T-helper 1 cell treated with Interleukin-12 subunit alpha and Interleukin-12 subunit beta and Interleukin-4 antibody, amounts not matched to agents 30 μg/mL and 1 μg/mL, for 36 hours (primary cell): Measurements from ENCODE around the gene NTN1.

ENCODE experiments used
- H3K27ac Mint-ChIP-seq: one replicate; pipeline ENCODE4 v1.8.0; 2021; ENCODE audit warnings: mild to moderate bottlenecking, mixed read lengths
- H3K27me3 Mint-ChIP-seq: one replicate; pipeline ENCODE4 v1.8.0; 2021; ENCODE audit warnings: low read depth, mixed read lengths
- H3K36me3 Mint-ChIP-seq: one replicate; pipeline ENCODE4 v1.8.0; 2021; ENCODE audit warnings: low read depth, mixed read lengths
- H3K4me1 Mint-ChIP-seq: one replicate; pipeline ENCODE4 v1.8.0; 2021; ENCODE audit warnings: low read depth, mixed read lengths
- H3K4me3 Mint-ChIP-seq: one replicate; pipeline ENCODE4 v1.8.0; 2021; ENCODE audit warnings: mild to moderate bottlenecking, moderate library complexity, mixed read lengths
- H3K9me3 Mint-ChIP-seq: one replicate; pipeline ENCODE4 v1.8.0; 2021; ENCODE audit warnings: mixed read lengths

Gene NTN1

DNA sequence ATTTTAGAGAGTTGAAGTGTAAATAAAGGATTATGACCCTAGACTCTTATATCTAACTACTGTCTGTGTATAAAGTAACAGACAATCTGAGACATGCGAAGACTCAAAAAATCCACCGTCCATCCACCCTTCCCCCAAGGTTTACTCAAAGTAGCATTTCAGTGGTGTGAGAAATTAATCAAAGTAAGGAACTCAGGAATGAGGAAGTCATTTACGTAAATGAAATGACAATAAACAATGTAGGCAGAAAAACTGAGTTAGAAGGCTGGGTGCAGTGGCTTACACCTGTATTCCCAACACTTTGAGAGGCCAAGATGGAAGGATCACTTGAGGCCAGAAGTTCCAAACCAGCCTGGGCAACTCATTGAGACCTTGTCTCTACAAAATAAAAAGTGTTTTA lies 19.8 kb upstream of the NTN1 start:
- H3K27me3 Mint-ChIP-seq = peaks cover 72% of the 10 kb centered on the region
- peaks cover 6% of the 10 kb centered on the region for H3K4me1 Mint-ChIP-seq
- H3K4me3 Mint-ChIP-seq = no peak overlapping the region
- no peaks in the 10 kb centered on the region for H3K36me3 Mint-ChIP-seq
- H3K27ac Mint-ChIP-seq = no peak overlapping the region
- no peaks in the 10 kb centered on the region for H3K9me3 Mint-ChIP-seq

DNA sequence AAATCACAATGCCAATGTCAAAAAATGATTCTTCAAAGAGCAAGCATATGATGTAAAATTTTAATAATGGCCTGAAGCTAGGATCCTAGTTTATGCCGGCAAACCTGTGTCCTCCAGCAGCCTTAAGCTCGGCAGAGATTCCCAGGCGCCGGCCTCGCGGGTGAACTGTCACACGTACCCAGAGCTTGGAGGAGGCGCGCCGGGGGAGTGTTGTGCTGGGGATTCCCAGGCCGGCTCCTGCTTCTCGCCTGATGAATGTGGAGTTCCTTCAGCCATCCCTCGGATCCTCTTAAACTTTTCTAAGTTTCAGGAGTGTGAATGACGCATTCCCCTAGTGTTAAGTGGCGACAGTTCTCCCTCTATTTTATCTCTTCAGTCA lies 19.1 kb upstream of the NTN1 start:
- H3K36me3 Mint-ChIP-seq = no peaks in the 10 kb centered on the region
- H3K4me3 Mint-ChIP-seq = peak overlapping the region; percentile 16
- H3K9me3 Mint-ChIP-seq = no peaks in the 10 kb centered on the region
- peaks cover 6% of the 10 kb centered on the region for H3K4me1 Mint-ChIP-seq
- H3K27ac Mint-ChIP-seq = no peak overlapping the region
- H3K27me3 Mint-ChIP-seq = peaks cover 79% of the 10 kb centered on the region

DNA sequence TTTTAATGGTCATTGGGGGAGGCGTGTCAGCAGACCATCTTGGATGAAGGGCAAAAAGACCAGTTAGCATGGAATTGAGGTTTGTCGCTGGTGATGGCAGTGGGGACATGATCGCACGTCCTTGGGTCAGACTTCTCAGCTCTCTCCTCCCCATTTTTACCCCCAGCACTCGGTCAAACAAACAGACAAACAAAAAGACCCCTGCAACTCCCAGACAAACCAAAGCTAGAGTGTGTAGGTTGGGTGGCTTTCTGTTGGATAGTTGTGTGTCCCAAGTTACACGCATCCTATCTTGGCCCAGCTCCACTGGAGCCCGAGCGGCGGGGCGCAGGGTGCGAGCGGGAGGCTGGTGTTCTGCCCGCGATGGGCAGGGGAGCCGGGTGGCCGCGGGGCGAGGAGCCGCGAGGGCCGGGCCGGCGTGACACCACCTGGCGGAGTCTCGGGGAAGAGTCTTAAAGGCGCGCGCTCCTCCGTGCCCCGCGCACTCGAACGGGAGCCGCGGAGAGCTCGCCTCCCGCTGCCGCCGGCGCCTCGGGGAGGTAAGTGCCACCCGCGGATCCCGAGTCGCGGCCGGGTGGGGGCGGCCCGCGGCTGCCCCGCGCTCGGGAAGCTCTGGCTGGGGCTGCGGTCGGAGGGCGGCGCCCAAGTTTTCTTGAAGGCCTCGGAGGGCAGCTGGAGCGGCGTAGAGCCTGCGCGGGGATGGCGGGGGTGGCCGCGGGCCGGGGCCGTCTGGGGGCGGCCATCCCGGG lies 18.5 kb upstream of the NTN1 start:
- Mint-ChIP-seq H3K9me3 (no peaks in the 10 kb centered on the region), H3K4me1 (peaks cover 6% of the 10 kb centered on the region), H3K4me3 (peak overlapping the region; percentile 16), H3K27me3 (peaks cover 84% of the 10 kb centered on the region), H3K36me3 (no peaks in the 10 kb centered on the region), H3K27ac (no peak overlapping the region)

GRCh38 chr17:9003355-9004131 lies 17.8 kb upstream of the NTN1 start:
- H3K36me3 Mint-ChIP-seq = no peaks in the 10 kb centered on the region
- H3K9me3 Mint-ChIP-seq = no peaks in the 10 kb centered on the region
- H3K27me3 Mint-ChIP-seq = peaks cover 84% of the 10 kb centered on the region
- H3K4me1 Mint-ChIP-seq = peaks cover 4% of the 10 kb centered on the region
- no peak overlapping the region for H3K4me3 Mint-ChIP-seq
- H3K27ac Mint-ChIP-seq = no peak overlapping the region

DNA sequence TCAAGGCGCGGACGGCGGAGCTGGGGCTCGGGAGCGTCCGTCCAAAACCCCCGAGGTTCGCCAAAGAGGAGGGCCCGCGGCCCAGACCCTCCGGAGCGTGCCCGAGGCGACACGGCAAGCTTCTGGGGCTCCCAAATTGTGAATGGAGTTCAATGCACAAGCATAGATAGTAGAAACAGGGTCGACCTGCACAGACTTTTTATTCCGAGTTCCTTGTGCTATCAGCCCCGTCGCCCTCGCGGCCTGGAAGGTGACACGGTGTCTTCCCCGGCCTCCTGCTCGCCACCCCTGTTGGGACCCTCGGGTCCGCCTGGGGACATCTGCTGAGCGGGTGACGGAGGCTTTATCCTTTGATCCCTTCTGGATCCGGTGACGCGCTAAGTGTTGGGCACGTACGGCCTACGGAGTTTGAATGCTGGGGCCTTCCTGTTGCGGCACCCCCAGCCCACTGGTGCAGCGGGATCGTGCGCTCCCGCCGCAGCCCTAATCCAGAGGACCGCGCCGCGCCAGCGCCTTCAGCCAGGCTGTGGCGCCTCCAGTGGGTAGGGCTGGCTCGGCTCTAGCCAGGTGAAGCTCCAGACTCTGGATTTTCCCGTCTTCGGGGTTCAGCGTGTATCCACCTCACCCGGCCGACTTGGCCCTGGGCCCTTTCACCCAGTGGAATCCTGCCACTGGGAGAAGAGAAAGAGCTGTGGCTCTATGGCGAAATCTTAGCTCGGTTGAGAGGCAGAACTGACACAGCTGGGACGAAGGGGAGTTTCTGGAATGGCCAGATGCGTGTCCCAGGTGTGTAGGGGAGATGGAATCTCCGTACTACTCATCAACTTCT lies 17.0 kb upstream of the NTN1 start:
- Mint-ChIP-seq H3K9me3 (no peaks in the 10 kb centered on the region), H3K4me1 (peaks cover 4% of the 10 kb centered on the region), H3K4me3 (no peak overlapping the region), H3K27me3 (peaks cover 84% of the 10 kb centered on the region), H3K36me3 (no peaks in the 10 kb centered on the region), H3K27ac (no peak overlapping the region)

DNA sequence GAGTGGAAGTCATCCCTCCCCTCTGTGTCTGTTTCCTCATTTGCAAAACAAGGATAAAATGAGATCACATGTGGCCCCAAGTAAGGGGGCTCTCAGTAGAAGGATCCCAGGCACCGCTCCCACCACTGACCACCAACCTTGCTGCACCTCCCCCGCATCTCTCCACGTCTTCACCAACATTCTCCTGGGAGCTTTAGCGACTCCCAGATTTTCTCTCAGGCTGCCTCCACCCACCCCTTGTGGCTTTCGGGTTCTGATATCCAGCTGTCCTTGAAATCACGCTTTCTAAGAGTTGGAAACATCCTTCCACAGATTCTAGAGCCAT lies 16.4 kb upstream of the NTN1 start:
- Mint-ChIP-seq H3K4me3 (no peak overlapping the region), H3K36me3 (no peaks in the 10 kb centered on the region), H3K4me1 (peaks cover 4% of the 10 kb centered on the region), H3K27me3 (peaks cover 89% of the 10 kb centered on the region), H3K27ac (no peak overlapping the region), H3K9me3 (no peaks in the 10 kb centered on the region)

- Mint-ChIP-seq H3K27ac (no peak overlapping the region), H3K36me3 (no peaks in the 10 kb centered on the region), H3K4me1 (peaks cover 4% of the 10 kb centered on the region), H3K9me3 (no peaks in the 10 kb centered on the region), H3K27me3 (peaks cover 86% of the 10 kb centered on the region), H3K4me3 (no peak overlapping the region)
Measured at GRCh38 chr17:9006175-9006767, 15.0 kb upstream of the NTN1 start.

DNA sequence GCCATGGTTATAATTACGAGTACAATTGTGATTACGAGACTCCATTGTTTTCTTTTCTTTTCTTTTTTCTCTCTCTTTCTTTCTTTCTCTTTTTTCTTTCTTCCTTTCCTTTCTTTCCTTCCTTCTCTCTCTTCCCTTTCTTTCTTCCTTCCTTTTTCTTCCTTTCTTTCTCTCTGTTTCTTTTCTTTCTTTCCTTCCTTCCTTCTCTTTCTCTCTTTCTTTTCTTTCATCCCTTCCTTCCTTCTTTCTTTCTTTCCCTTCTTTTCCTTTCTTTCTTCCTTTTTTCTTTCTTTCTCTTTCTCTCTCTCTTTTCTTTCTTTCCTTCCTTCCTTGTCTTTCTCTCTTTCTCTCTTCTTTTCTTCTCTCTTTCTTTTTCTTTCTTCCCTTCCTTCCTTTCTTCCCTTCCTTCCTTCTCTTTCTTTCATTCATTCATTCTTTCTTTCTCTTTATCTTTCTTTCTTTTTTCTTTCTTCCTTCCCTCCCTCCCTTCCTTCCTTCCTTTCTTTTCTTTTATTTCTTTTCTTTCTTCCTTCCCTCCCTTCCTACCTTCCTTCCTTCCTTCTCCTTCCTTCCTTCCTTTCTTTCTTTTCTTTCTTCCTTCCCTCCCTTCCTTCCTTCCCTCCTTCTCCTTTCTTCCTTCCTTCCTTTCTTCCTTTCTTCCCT lies 14.1 kb upstream of the NTN1 start:
- Mint-ChIP-seq H3K27ac (no peak overlapping the region), H3K4me3 (no peak overlapping the region), H3K4me1 (peaks cover 4% of the 10 kb centered on the region), H3K9me3 (no peaks in the 10 kb centered on the region), H3K27me3 (peaks cover 76% of the 10 kb centered on the region), H3K36me3 (no peaks in the 10 kb centered on the region)

DNA sequence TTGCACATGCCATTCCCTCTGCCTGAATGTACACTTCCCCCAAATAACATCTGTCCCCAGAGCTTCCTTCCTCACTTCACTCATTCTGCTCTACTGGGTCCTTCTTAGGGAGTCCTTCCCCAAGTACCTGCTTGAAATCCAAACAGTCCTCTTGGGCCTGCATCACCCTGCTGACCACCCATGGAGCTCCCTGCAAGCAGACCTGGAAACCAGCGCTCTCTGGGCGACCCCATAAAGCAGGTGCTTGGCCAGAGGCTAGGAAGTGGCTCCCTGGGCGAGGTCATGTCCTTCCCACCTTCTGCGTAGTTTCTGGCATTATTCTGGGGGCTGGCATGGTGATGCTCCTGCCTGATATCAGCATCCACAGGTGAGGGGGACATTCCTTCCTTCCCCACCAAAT lies 12.2 kb upstream of the NTN1 start:
- no peaks in the 10 kb centered on the region for H3K9me3 Mint-ChIP-seq
- no peaks in the 10 kb centered on the region for H3K4me1 Mint-ChIP-seq
- no peak overlapping the region for H3K27ac Mint-ChIP-seq
- H3K36me3 Mint-ChIP-seq = no peaks in the 10 kb centered on the region
- no peak overlapping the region for H3K4me3 Mint-ChIP-seq
- peaks cover 75% of the 10 kb centered on the region for H3K27me3 Mint-ChIP-seq

GRCh38 chr17:9009737-9010136 lies 11.6 kb upstream of the NTN1 start:
- Mint-ChIP-seq H3K9me3 (no peaks in the 10 kb centered on the region), H3K27ac (no peak overlapping the region), H3K4me1 (no peaks in the 10 kb centered on the region), H3K36me3 (no peaks in the 10 kb centered on the region), H3K4me3 (no peak overlapping the region), H3K27me3 (peaks cover 71% of the 10 kb centered on the region)

DNA sequence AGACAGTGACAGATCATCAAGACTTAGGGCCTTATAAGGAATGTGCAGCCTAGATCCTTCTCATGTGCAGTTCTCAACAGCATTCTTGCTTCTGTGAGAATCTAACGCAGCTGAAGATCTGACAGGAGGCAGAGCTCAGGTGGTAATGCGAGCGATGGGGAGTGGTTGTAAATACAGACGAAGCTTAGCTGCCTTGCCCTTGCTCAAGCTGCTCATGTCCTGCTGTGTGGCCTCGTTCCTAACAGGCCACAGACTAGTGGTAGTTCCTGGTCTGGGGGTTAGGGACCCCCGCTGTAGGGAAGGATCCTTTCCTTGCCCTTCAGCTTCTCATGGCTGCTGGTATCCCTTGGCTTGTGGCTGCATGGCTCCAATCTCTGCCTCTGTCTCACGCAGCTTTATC lies 10.3 kb upstream of the NTN1 start:
- Mint-ChIP-seq H3K4me1 (no peaks in the 10 kb centered on the region), H3K4me3 (no peak overlapping the region), H3K27me3 (peaks cover 63% of the 10 kb centered on the region), H3K27ac (no peak overlapping the region), H3K36me3 (no peaks in the 10 kb centered on the region), H3K9me3 (no peaks in the 10 kb centered on the region)

DNA sequence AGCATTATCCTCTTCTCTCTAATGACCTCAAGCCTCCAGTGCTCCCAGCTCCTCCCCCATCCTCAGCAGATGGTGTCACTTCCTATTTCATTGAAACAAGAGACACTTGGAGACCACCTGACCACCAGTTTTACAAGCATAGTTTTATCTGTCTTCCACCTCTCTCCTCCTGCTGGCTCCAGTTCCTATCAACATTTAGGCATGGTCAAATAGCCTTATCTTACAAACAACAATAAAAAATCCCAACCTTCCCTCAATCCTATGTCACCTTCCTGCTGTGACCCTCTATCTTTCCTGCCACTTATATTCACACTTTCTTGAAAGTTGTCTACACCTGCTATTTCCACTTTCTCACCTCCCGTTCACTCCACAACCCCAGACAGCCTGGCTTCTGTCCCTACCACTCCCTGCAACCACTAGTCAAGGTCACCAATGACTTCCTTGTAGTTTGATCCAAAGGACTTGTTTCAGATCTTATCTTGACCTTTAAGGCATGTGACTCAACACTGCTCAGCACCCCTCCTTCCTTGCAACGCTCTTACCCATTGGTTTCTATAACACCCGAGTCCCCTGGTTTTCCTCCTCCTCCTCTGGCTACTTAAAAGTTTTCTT lies 4.3 kb upstream of the NTN1 start:
- no peak overlapping the region for H3K4me3 Mint-ChIP-seq
- no peak overlapping the region for H3K27ac Mint-ChIP-seq
- H3K27me3 Mint-ChIP-seq = peaks cover 40% of the 10 kb centered on the region
- no peaks in the 10 kb centered on the region for H3K4me1 Mint-ChIP-seq
- no peaks in the 10 kb centered on the region for H3K9me3 Mint-ChIP-seq
- H3K36me3 Mint-ChIP-seq = no peaks in the 10 kb centered on the region

DNA sequence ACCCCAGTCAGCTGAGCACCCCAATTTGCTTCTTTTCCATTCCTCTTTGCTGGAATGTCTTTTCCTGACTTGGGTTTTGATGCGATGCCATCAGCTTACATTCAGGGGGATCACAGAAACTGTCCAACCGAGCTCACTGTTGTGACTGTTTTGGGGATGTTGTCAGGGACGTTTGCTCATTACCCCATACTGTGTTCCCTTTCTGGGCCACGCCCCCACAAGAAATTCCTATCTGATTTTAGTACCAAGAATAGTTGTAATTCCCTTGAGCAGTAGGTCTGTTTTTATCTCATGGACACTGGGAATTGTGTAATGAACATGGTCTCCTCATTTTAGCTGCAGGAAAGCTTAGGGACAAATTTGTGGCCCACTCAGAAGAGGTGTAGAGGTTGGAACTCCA lies 2.6 kb upstream of the NTN1 start:
- peaks cover 39% of the 10 kb centered on the region for H3K27me3 Mint-ChIP-seq
- H3K36me3 Mint-ChIP-seq = no peaks in the 10 kb centered on the region

More for the DNA sequence above, 2.6 kb upstream of the NTN1 start:
- no peak overlapping the region for H3K4me3 Mint-ChIP-seq
- H3K27ac Mint-ChIP-seq = no peak overlapping the region
- H3K9me3 Mint-ChIP-seq = no peaks in the 10 kb centered on the region
- peaks cover 2% of the 10 kb centered on the region for H3K4me1 Mint-ChIP-seq
